A549 treated with CpdA at 1 μM for 4 hours (cell line): ENCODE results near the gene KLRC1. TPM values are rescaled to one million over a fixed set of nuclear protein-coding genes. Genes with fewer than 3 reads are reported as not detected.

Experiments
- total RNA-seq: library from RNA; stranded (reverse); fragments of 200-300 nt; extraction: Qiagen RNA extraction; gene quantifications from 5 replicates; pipeline ENCODE4 v1.2.3, GENCODE V29; 2022; ENCODE audit warnings: low read depth

Gene KLRC1
- total RNA-seq: 0.06 TPM in 1 of 5 replicates, not detected in the others

DNA sequence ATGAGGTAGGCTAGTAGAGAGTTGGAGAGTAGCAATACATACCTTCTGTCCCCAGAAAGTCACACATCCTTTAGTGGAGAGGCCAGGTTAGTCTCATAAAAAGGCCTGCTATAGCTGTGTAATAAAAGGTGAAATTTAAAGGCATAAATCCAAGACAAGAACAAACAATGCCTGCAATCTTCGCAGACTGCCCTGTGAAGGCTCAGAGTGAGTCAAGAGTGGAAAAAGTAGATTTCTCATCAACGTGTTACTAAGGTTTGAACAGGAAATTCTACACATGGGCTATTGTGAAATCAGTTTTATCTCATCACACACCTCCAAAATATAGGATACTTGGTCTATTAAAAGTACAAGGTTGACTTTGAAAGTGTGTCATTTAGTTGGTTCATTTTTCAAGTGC lies at the start of gene KLRC1:
Gene KLRC1 (minus strand): TSS at position 222 of the 400 bp plus-strand sequence. CDS start 2,221 bp downstream, outside the sequence.

DNA sequence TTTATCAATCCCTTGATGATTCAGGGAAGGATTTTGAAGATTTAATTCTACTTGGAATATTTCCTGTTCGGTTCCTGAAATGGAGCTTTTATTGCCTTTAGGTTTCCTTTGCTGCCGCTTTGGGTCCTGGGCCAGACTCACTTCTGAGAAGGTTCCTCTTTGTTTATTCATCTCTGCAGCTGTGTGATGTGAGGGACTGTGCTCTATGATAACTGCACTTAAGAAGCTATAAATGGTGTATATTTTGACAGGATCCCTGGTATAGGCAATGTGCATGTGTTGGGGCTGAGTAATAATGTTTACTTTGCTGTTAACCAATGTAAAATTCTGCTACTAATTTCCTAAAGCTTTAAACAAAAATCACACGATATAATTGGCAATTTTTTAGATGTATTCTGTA lies 17.4 kb downstream of the KLRC1 start, which contains the start of gene KLRC2:
Gene KLRC2 (minus strand): TSS at position 195 of the 400 bp plus-strand sequence. CDS start 24 bp downstream, at position 171.

DNA sequence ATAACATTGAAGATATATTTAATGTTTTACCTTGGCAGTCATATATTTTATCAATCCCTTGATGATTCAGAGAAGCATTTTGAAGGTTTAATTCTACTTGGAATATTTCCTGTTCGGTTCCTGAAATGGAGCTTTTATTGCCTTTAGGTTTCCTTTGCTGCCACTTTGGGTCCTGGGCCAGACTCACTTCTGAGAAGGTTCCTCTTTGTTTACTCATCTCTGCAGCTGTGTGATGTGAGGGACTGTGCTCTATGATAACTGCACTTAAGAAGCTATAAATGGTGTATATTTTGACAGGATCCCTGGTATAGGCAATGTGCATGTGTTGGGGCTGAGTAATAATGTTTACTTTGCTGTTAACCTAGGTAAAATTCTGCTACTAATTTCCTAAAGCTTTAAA lies 32.8 kb downstream of the KLRC1 start, which contains the start of gene KLRC3:
Gene KLRC3 (minus strand): TSS at position 262 of the 400 bp plus-strand sequence. CDS start 45 bp downstream, at position 217.

DNA sequence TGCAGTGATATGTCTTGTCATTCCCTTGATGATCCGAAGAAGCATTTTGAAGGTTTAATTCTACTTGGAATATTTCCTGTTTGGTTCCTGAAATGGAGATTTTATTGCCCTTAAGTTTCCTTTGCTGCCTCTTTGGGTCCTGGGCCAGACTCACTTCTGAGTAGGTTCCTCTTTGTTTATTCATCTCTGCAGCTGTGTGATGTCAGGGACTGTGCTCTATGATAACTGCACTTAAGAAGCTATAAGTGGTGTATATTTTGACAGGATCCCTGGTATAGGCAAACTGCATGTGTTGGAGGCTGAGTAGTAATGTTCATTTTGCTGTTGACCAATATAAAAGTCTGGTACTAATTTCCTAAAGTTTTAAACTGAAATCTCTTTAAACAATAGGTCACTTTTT lies 43.8 kb downstream of the KLRC1 start, which contains the start of gene KLRC4:
Gene KLRC4 (minus strand): TSS at position 366 of the 400 bp plus-strand sequence. CDS start 182 bp downstream, at position 184.

Other genes starting within 250 kb of the KLRC1 start
- 33.3 to 46.8 TPM (median 43.1 TPM) in 5 replicates for gene GABARAPL1, start 240.5 kb downstream of the KLRC1 start, total RNA-seq
- gene KLRD1, start 145.5 kb downstream of the KLRC1 start, total RNA-seq: not detected in 5 replicates
- gene KLRK1, start 63.3 kb downstream of the KLRC1 start, total RNA-seq: not detected in 5 replicates
- not detected in 5 replicates for gene KLRC4, start 43.6 kb downstream of the KLRC1 start, total RNA-seq
- gene KLRC3, start 32.8 kb downstream of the KLRC1 start, total RNA-seq: 0.29 to 0.32 TPM in 2 of 5 replicates, not detected in the others
- gene KLRC2, start 17.4 kb downstream of the KLRC1 start, total RNA-seq: 1.0 to 2.2 TPM (median 1.4 TPM) in 5 replicates
- gene EIF2S3B, start 52.5 kb upstream of the KLRC1 start, total RNA-seq: 0.45 to 1.2 TPM (median 0.67 TPM) in 5 replicates
- 46.2 to 69.7 TPM (median 56.1 TPM) in 5 replicates for gene MAGOHB, start 160.2 kb upstream of the KLRC1 start, total RNA-seq
- gene STYK1, start 220.7 kb upstream of the KLRC1 start, total RNA-seq: 0.12 to 0.76 TPM (median 0.23 TPM) in 5 replicates